HEK293 (cell line): ENCODE data around the gene TMTC1.

ENCODE experiments used
- CTCF ChIA-PET: fragments of 350-600 bp; formaldehyde crosslinking; extraction: SDS; loops from one replicate; lab custom pipeline; 2021; ENCODE audit warnings: antibody characterized with exemption; lab: Yijun Ruan, JAX
- POLR2A ChIA-PET: fragments of 300-600 bp; formaldehyde crosslinking; extraction: SDS; loops from one replicate; lab custom pipeline; 2020; ENCODE audit warnings: antibody characterized with exemption, inconsistent platforms; lab: Yijun Ruan, JAX
- H3K27ac ChIP-seq: fragments of 200-500 bp; sonication (Bioruptor generic); 2 replicates; pipeline ENCODE4 v1.5.1; 2014; ENCODE audit warnings: low read depth, low read length, control low read depth, inconsistent platforms; ENCODE audit errors: extremely low read depth
- H3K36me3 ChIP-seq, 2 experiments: fragments of 200-500 bp in 1 of 2; sonication (Bioruptor generic) in 1 of 2; 1 replicate in 1 of 2; 2 replicates in 1 of 2; pipeline ENCODE4 v1.5.1; 2014 to 2017; ENCODE audit warnings: inconsistent platforms in 2 of 2, low read length in 2 of 2; ENCODE audit not compliant: control insufficient read depth in 2 of 2, insufficient read depth in 1 of 2
- H3K4me1 ChIP-seq: fragments of 200-500 bp; sonication (Bioruptor generic); 2 replicates; pipeline ENCODE4 v1.5.1; 2014; ENCODE audit warnings: mild to moderate bottlenecking, low read length, inconsistent platforms; ENCODE audit not compliant: control insufficient read depth, insufficient read depth
- H3K4me3 ChIP-seq: 2 replicates; pipeline ENCODE4 v1.5.1; 2011; ENCODE audit warnings: low read depth, mild to moderate bottlenecking, control low read depth, low read length, moderate library complexity
- H3K9me3 ChIP-seq: fragments of 200-500 bp; sonication (Bioruptor generic); 2 replicates; pipeline ENCODE4 v1.5.1; 2014; ENCODE audit warnings: low read depth, low read length, inconsistent platforms; ENCODE audit not compliant: control insufficient read depth, insufficient read depth
- EGR2 ChIP-seq: fragments of 450-650 bp; formaldehyde crosslinking; IDR thresholded peaks from 2 replicates; pipeline ENCODE4 v1.5.1; 2016; ENCODE audit warnings: low read depth, missing biosample characterization, missing genetic modification characterization
- ELK4 ChIP-seq: IDR thresholded peaks from 2 replicates; pipeline ENCODE4 v1.6.1; 2011; ENCODE audit warnings: mild to moderate bottlenecking, low read depth, low read length, borderline replicate concordance
- INSM2 ChIP-seq: fragments of 450-650 bp; formaldehyde crosslinking; IDR thresholded peaks from 2 replicates; pipeline ENCODE4 v1.5.1; 2016; ENCODE audit warnings: missing biosample characterization, missing genetic modification characterization
- PATZ1 ChIP-seq: fragments of 450-650 bp; formaldehyde crosslinking; IDR thresholded peaks from 2 replicates; pipeline ENCODE4 v1.5.1; 2016; ENCODE audit warnings: missing biosample characterization, missing genetic modification characterization
- PBX3 ChIP-seq: sonication (generic); formaldehyde crosslinking; IDR thresholded peaks from 2 replicates; pipeline ENCODE4 v1.8.1; 2022; ENCODE audit warnings: mild to moderate bottlenecking, moderate library complexity, missing genetic modification reagents
- RBAK ChIP-seq: fragments of 450-650 bp; formaldehyde crosslinking; IDR thresholded peaks from 2 replicates; pipeline ENCODE4 v1.5.1; 2016; ENCODE audit warnings: missing biosample characterization, missing genetic modification characterization
- YY1 ChIP-seq: fragments of 450-650 bp; formaldehyde crosslinking; IDR thresholded peaks from 2 replicates; pipeline ENCODE4 v1.5.1; 2018; ENCODE audit warnings: missing biosample characterization, missing genetic modification characterization
- ZBTB20 ChIP-seq: fragments of 450-650 bp; formaldehyde crosslinking; IDR thresholded peaks from 2 replicates; pipeline ENCODE4 v1.5.1; 2016; ENCODE audit warnings: missing biosample characterization, missing genetic modification characterization
- ZBTB44 ChIP-seq: fragments of 450-650 bp; IDR thresholded peaks from 2 replicates; pipeline ENCODE4 v1.5.1; 2018; ENCODE audit warnings: missing biosample characterization, mild to moderate bottlenecking, missing genetic modification characterization
- ZNF132 ChIP-seq: fragments of 450-650 bp; formaldehyde crosslinking; IDR thresholded peaks from 2 replicates; pipeline ENCODE4 v1.5.1; 2017; ENCODE audit warnings: missing biosample characterization, missing genetic modification characterization, borderline replicate concordance
- ZNF155 ChIP-seq: fragments of 450-650 bp; formaldehyde crosslinking; IDR thresholded peaks from 2 replicates; pipeline ENCODE4 v1.5.1; 2016; ENCODE audit warnings: missing biosample characterization, missing genetic modification characterization
- ZNF184 ChIP-seq: fragments of 450-650 bp; IDR thresholded peaks from 2 replicates; pipeline ENCODE4 v1.5.1; 2018; ENCODE audit warnings: missing biosample characterization, mild to moderate bottlenecking, missing genetic modification characterization
- ZNF24 ChIP-seq: fragments of 450-650 bp; formaldehyde crosslinking; IDR thresholded peaks from 2 replicates; pipeline ENCODE4 v1.5.1; 2016; ENCODE audit warnings: missing biosample characterization, missing genetic modification characterization
- ZNF571 ChIP-seq: fragments of 450-650 bp; formaldehyde crosslinking; IDR thresholded peaks from 2 replicates; pipeline ENCODE4 v1.5.0; 2017; ENCODE audit warnings: missing biosample characterization, missing genetic modification characterization
- ZNF830 ChIP-seq: fragments of 450-650 bp; IDR thresholded peaks from 2 replicates; pipeline ENCODE4 v1.5.0; 2018; ENCODE audit warnings: missing biosample characterization, missing genetic modification characterization, low read depth, mild to moderate bottlenecking, moderate library complexity
- TF ChIP-seq, protein P1 (sequence below): fragments of 450-650 bp; formaldehyde crosslinking; IDR thresholded peaks from 2 replicates; pipeline ENCODE4 v1.5.1; 2016; ENCODE audit warnings: missing biosample characterization, missing genetic modification characterization

The TMTC1 gene

DNA sequence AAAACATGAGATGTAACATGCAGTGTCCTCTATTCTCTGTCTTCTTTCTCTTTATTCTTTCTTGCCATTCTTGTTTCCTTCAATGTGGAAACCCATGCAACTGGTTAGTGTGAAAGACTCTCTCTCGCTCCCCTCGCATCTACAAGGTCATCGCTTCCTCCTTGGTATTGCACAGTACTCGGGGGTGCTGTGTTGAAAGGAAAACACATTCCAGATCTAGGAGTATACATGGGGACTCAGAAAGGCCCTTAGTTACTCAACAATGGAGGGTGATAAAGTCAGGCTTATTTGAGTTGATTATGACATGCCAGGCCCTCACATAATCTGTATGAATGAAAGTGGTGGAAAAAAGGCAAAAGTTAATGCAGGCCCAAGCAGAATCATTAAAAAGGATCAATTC, 210.8 kb downstream of the TMTC1 start:
- POLR2A ChIA-PET = no interaction called here
- H3K36me3 ChIP-seq = peaks cover 0 to 4% of the 10 kb centered on the region in 2 experiments; a peak in 1 of 3 replicates
- TF ChIP-seq, protein P1, sequence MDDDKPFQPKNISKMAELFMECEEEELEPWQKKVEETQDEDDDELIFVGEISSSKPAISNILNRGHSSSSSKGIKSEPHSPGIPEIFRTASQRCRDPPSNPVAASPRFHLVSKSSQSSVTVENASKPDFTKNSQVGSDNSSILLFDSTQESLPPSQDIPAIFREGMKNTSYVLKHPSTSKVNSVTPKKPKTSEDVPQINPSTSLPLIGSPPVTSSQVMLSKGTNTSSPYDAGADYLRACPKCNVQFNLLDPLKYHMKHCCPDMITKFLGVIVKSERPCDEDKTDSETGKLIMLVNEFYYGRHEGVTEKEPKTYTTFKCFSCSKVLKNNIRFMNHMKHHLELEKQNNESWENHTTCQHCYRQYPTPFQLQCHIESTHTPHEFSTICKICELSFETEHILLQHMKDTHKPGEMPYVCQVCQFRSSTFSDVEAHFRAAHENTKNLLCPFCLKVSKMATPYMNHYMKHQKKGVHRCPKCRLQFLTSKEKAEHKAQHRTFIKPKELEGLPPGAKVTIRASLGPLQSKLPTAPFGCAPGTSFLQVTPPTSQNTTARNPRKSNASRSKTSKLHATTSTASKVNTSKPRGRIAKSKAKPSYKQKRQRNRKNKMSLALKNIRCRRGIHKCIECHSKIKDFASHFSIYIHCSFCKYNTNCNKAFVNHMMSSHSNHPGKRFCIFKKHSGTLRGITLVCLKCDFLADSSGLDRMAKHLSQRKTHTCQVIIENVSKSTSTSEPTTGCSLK (tag by site-specific recombination) = no peak
- TF ChIP-seq ZNF24 (tag by site-specific recombination) = no peak
- TF ChIP-seq ZBTB20 (tag by site-specific recombination) = no peak
- TF ChIP-seq ZNF155 (tag by site-specific recombination) = no peak

GRCh38 chr12:29572464-29572863, 211.3 kb downstream of the TMTC1 start:
- H3K4me3 ChIP-seq = no peak overlapping the region
- no peaks in the 10 kb centered on the region for H3K9me3 ChIP-seq
- ChIA-PET CTCF (no interaction called here), POLR2A (no interaction called here)
- no peaks in the 10 kb centered on the region for H3K4me1 ChIP-seq
- TF ChIP-seq ZBTB44 (tag by site-specific recombination) (no peak), RBAK (no peak), PATZ1 (tag by site-specific recombination) (no peak), INSM2 (no peak), ZNF132 (tag by site-specific recombination) (no peak), ELK4 (no peak), EGR2 (no peak), ZNF184 (tag by site-specific recombination) (no peak), YY1 (no peak), ZNF571 (tag by site-specific recombination) (no peak), ZNF830 (tag by site-specific recombination) (no peak), PBX3 (CRISPR knock-in tag) (no peak)
- peaks cover 0 to 4% of the 10 kb centered on the region in 2 experiments; a peak in 1 of 3 replicates for H3K36me3 ChIP-seq
- no peak overlapping the region for H3K27ac ChIP-seq

More for the DNA sequence above, 210.8 kb downstream of the TMTC1 start:
- no peaks in the 10 kb centered on the region for H3K4me1 ChIP-seq
- H3K9me3 ChIP-seq = no peaks in the 10 kb centered on the region
- H3K4me3 ChIP-seq = no peak overlapping the region
- CTCF ChIA-PET = no interaction called here
- no peak overlapping the region for H3K27ac ChIP-seq
